Measurements from ENCODE around the gene NISCH. TPM values are rescaled to one million over a fixed set of nuclear protein-coding genes. Genes with fewer than 3 reads are reported as not detected.

NISCH gene
- total RNA-seq, 3 donors from 2014 or later (not counting 1 experiment from before 2014, with no cell fraction given), result 162 to 191 (median 175) TPM

- Mint-ChIP-seq H3K27ac (no peak overlapping the region), H3K36me3 (no peaks in the 10 kb centered on the region), H3K27me3 (ENCODE audit: low read depth in 2 of 2) (no peaks in the 10 kb centered on the region), H3K4me3 (no peak overlapping the region), H3K4me1 (no peaks in the 10 kb centered on the region), H3K9me3 (no peaks in the 10 kb centered on the region)
- Histone ChIP-seq H3K27me3 (ENCODE audit: control insufficient read depth, insufficient read depth, low read length) (no peaks in the 10 kb centered on the region), H3K4me3 (ENCODE audit: low read length) (no peak overlapping the region), H3K4me1 (ENCODE audit: control insufficient read depth, insufficient read depth, low read length) (no peaks in the 10 kb centered on the region), H3K36me3 (ENCODE audit: control insufficient read depth, insufficient read depth, low read length) (no peaks in the 10 kb centered on the region), H3K9me3 (ENCODE audit: control insufficient read depth, insufficient read depth, low read length) (no peaks in the 10 kb centered on the region), H3K27ac (ENCODE audit: low read length) (no peak overlapping the region)
- DNase-seq, result no peak
- no peak for TF ChIP-seq CTCF (IDR thresholded peaks at IDR 0.05)
- ATAC-seq, result no peak
- intact Hi-C loops (cut with micrococcal nuclease), result no loop called here
- WGBS (ENCODE audit: insufficient coverage), result 89% methylated on average over 6 of the region's 6 CpGs
Observed at GRCh38 chr3:52438104-52438376, 17.4 kb upstream of the NISCH start.

- Histone ChIP-seq H3K27me3 (ENCODE audit: control insufficient read depth, insufficient read depth, low read length) (no peaks in the 10 kb centered on the region), H3K4me3 (ENCODE audit: low read length) (no peak overlapping the region), H3K36me3 (ENCODE audit: control insufficient read depth, insufficient read depth, low read length) (no peaks in the 10 kb centered on the region), H3K27ac (ENCODE audit: low read length) (no peak overlapping the region), H3K9me3 (ENCODE audit: control insufficient read depth, insufficient read depth, low read length) (no peaks in the 10 kb centered on the region), H3K4me1 (ENCODE audit: control insufficient read depth, insufficient read depth, low read length) (no peaks in the 10 kb centered on the region)
- H3K36me3 Mint-ChIP-seq, result no peaks in the 10 kb centered on the region
- 91% methylated on average over 9 of the region's 9 CpGs for WGBS (ENCODE audit: insufficient coverage)
- H3K9me3 Mint-ChIP-seq, result no peaks in the 10 kb centered on the region
- no peak overlapping the region for H3K4me3 Mint-ChIP-seq
- H3K27ac Mint-ChIP-seq, result no peak overlapping the region
- intact Hi-C loops (cut with micrococcal nuclease), result no loop called here
- ATAC-seq, result no peak
- no peak for DNase-seq
- H3K27me3 Mint-ChIP-seq (ENCODE audit: low read depth in 2 of 2), result no peaks in the 10 kb centered on the region
- TF ChIP-seq CTCF (IDR thresholded peaks at IDR 0.05), result no peak
- H3K4me1 Mint-ChIP-seq, result no peaks in the 10 kb centered on the region
Observed at GRCh38 chr3:52438579-52439425, 16.6 kb upstream of the NISCH start.

GRCh38 chr3:52439426-52440248, 15.8 kb upstream of the NISCH start:
- Histone ChIP-seq H3K36me3 (ENCODE audit: control insufficient read depth, insufficient read depth, low read length) (no peaks in the 10 kb centered on the region), H3K4me3 (ENCODE audit: low read length) (no peak overlapping the region), H3K4me1 (ENCODE audit: control insufficient read depth, insufficient read depth, low read length) (peaks cover under 1% of the 10 kb centered on the region), H3K27me3 (ENCODE audit: control insufficient read depth, insufficient read depth, low read length) (no peaks in the 10 kb centered on the region), H3K27ac (ENCODE audit: low read length) (no peak overlapping the region), H3K9me3 (ENCODE audit: control insufficient read depth, insufficient read depth, low read length) (no peaks in the 10 kb centered on the region)
- intact Hi-C loops (cut with micrococcal nuclease), result no loop called here
- Mint-ChIP-seq H3K27me3 (ENCODE audit: low read depth in 2 of 2) (no peaks in the 10 kb centered on the region), H3K4me3 (no peak overlapping the region), H3K36me3 (no peaks in the 10 kb centered on the region), H3K27ac (no peak overlapping the region), H3K9me3 (no peaks in the 10 kb centered on the region), H3K4me1 (no peaks in the 10 kb centered on the region)
- no peak for TF ChIP-seq CTCF (IDR thresholded peaks at IDR 0.05)
- 87% methylated on average over 16 of the region's 16 CpGs for WGBS (ENCODE audit: insufficient coverage)
- no peak for ATAC-seq
- DNase-seq, result no peak

All from natural killer cell (primary cell).